Left lobe of liver (tissue), 2 donors: ENCODE measurements around the gene WDR53. TPM values are rescaled to one million over a fixed set of nuclear protein-coding genes. Genes with fewer than 3 reads are reported as not detected.
"Not testable (repeated sequence)": the region's sequence is repeated elsewhere in the genome, so short reads cannot be mapped to it uniquely, and the experiment has no call there.

Experiments used
- ATAC-seq: fragments of 200-7000 bp; cut with Tn5 transposase; one replicate; pipeline ENCODE4 v1.9.1; 2020; ENCODE audit warnings: mild to moderate bottlenecking, moderate library complexity
- DNase-seq: peaks from one replicate; pipeline ENCODE4 v3.0.0-alpha.2; 2020; ENCODE audit warnings: low spot score
- total RNA-seq: library from RNA; stranded (reverse); gene quantifications from one replicate; pipeline ENCODE4 v1.2.1, GENCODE V29; 2021
- donor health status: DM: no; HTN: no; CAD: no; lungs with moderate emphysema.
- donor health status: DM: no; HTN: yes; CAD: no.

WDR53 gene
- 5.1 TPM for total RNA-seq

DNA sequence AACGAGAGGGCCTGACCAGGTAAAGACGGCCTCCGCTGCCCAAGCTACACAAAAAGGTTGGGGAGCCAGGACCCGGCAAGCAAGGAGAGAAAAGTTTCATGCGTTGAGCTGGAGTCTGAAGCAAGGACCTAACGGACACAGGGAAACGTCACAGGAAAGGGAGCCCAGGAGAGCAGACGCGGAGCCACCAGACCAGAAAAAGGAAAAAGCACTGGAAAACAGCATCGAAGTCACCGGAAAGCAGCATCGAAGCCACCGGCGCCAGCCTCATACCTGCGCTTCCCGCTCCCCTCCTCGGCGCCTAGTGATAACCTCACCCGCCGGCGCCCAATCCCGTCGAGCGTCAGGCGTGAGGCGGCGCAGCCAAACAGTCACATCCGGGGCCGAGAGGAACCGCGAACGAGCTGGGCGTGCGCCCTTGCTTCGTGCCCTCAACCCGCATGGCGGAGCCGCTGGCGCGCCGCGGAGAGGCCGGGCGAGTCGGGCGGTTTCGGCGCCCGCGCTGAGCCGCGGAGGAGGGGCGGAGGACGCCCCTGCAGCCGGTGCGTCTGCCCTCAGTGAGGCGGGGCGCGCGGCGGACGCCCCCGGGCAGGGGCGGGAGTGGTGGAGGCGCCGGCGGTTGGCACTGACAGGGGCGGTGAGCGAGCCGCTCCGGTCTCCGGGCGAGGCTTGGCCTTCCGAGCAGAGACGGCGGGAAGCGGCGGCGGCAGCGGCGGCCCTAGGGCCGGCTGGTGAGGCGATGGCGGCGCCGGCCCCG lies at the start of gene WDR53, which contains the start of gene FBXO45:
Gene WDR53 (minus strand): TSS at position 309 of the 757 bp plus-strand sequence. CDS start 7,079 bp downstream, outside the sequence.
Gene FBXO45 (plus strand): TSS at position 415 of the 757 bp plus-strand sequence. CDS start 325 bp downstream, at position 740.
- ATAC-seq: peak; percentile 98

GRCh38 chr3:196617256-196617655 lies 48.9 kb upstream of the WDR53 start:
- DNase-seq: no peak
- ATAC-seq: no peak

More for the DNA sequence above, at the start of gene WDR53, which contains the start of gene FBXO45:
- peak; percentile 97 for DNase-seq

DNA sequence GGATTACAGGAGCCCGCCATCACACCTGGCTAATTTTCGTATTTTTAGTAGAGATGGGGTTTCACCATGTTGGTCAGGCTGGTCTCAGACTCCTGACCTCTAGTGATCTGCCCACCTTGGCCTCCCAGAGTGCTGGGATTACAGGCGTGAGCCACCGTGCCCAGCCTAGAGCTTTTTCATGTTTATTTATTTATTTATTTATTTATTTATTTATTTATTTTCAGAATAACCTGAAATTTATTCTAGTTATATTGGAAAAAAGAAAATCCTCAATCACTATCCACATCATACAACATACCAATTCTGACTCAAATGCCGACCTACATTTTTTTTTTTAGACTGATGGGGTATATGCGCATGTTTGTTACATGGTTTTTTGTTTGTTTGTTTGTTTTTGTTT lies 46.9 kb upstream of the WDR53 start:
- not testable (repeated sequence) for DNase-seq

GRCh38 chr3:196611761-196612483 lies 43.6 kb upstream of the WDR53 start:
- DNase-seq: no peak
- peak; percentile 19 for ATAC-seq

More for the DNA sequence above, 46.9 kb upstream of the WDR53 start:
- not testable (repeated sequence) for ATAC-seq

DNA sequence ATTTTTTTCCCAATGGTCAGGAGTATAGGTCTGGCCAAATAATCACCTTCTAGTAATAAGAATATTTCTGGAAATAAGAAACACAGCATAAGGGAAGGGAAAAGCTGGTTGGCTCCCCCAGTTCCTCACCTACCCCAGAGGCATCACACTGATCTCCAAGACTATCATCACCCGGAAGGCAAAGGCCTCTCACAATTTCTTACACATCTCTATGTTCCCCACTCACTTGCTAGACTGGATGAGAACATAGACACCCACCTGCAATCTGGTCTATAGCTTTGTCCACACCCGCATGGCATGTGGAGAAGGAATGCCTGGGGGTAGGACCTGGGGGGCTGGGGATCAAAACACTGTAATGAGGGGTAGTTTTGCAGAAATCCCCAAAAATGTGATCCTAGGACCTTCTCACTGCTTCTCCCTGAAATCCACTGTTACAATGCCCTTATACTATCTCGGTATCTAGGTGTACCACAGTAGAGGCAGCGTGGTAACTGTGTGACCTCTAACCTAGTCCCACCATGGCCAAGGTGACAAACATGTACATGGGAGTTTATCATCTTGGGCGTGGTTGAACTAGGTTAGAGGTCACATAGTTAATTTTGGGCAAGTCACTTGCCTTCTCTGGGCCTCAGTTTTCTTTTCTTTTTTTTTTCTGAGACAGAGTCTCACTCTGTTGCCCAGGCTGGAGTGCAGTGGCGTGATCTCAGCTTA lies 41.6 kb upstream of the WDR53 start:
- DNase-seq (no peak), ATAC-seq (no peak)

GRCh38 chr3:196609343-196609775 lies 41.0 kb upstream of the WDR53 start:
- ATAC-seq (peak; percentile 100), DNase-seq (peak; percentile 84)

GRCh38 chr3:196608693-196609092 lies 40.3 kb upstream of the WDR53 start:
- no peak for ATAC-seq

DNA sequence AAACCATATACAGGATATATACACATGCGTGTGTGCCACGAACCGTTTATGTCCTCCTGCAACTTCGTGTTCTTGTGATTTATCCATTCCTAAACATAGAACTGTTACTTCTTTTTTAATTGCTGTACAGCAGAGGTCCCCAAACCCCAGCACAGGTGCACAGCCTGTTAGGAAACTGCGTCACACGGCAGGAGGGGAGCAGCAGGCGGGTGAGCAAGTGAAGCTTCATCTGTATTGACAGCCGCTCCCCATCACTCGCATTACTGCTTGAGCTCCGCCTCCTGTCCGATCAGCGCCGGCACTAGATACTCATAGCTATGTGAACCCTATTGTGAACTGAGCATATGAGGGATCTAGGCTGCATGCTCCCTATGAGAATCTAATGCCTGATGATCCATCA lies 36.2 kb upstream of the WDR53 start:
- ATAC-seq (no peak), DNase-seq (no peak)

More at GRCh38 chr3:196608693-196609092, 40.3 kb upstream of the WDR53 start:
- no peak for DNase-seq

DNA sequence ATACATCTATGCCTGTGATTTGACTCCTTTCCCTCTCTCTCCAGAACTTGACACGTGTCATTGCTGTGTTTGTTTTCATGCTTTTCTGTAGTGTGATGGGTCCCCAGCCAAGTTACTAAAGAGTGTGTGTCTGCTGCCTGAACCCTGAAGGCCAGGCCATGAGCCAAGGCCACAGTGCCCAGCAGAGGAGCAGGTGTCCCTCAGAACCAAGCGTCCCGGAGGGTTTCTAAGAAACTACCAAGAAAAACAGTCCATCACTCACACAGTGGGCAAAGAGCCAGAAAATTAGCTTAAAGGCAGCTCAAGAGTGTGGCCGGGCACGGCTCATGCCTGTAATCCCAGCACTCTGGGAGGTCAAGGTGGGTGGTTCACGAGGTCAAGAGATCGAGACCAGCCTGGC lies 35.3 kb upstream of the WDR53 start:
- DNase-seq (no peak), ATAC-seq (no peak)

- no peak for DNase-seq
- no peak for ATAC-seq
Measured at GRCh38 chr3:196602673-196603072, 34.3 kb upstream of the WDR53 start.

DNA sequence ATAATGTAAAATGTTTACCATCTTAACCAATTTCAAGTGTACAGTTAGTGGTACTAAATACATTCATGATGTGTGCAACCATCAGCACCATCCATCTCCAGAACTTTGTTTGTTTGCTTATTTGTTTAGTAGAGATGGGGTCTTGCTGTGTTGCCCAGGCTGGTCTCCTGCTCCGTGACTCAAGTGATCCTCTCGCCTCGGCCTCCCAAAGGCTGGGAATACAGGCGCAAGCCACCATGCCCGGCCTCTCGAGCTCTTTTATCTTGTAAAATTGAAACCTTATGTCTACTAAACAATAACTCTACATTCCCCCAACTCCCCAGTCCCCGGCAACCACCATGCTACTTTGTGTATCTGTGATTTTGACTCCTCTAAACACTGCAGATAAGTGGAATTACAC lies 32.0 kb upstream of the WDR53 start:
- no peak for ATAC-seq
- DNase-seq: no peak

- DNase-seq: no peak
- no peak for ATAC-seq
Measured at GRCh38 chr3:196599734-196600128, 31.4 kb upstream of the WDR53 start.

GRCh38 chr3:196597971-196598733 lies 29.8 kb upstream of the WDR53 start:
- not testable (repeated sequence) for DNase-seq, ATAC-seq

- ATAC-seq (no peak), DNase-seq (no peak)
Measured at GRCh38 chr3:196596355-196596754, 28.0 kb upstream of the WDR53 start.

DNA sequence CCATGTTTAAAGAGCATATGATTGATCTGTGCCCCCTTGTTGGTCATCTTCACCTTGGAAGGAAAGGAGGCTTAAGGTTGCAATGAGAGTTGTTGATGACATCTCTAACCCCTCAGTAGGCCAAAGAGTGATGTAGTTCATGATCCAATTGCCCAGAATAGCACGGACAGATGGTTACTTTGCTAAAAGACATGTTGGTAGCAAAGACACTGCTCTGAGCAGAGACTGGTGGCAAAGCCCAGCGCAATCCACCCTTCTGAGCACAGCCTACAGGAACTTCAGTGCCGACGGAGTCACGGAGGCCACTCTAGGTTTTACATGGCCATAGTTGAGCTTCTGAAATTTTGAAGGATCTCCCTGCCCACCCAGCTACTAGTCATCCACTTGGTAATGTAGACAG lies 21.9 kb upstream of the WDR53 start:
- ATAC-seq (no peak), DNase-seq (no peak)

DNA sequence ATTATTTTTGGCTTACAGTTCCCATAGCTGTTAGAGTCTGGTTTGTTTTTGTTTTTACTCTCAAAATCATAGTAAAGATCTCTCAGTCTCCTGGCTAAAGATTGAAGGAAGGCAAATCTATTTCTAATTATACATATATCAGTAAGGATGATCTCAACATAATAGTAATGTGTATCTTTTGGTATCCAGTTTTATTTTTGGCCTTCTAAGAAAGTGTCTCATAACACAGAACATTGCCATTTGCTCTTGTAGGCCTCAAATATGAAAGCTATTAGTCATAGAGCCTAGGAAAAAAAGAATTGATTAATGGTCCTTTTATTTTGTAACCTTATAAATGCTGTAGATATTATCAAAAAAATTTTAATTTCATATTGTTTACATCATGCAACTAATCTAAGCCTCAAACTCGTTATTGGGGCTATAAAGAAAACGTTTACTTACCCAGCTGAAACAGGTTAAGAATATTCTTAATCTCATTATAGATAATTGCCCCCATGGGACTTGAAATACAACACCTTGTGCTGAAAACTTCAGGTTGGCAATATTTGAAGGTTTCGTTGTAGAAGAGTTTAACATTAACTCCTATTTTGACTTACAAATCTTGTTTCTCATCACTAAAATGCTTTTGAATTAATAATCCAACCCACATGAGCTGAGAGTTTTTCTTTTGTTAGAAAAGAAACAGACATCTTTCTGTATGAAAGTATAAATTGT lies 16.8 kb upstream of the WDR53 start:
- ATAC-seq (no peak), DNase-seq (no peak)

- ATAC-seq: no peak
- DNase-seq: no peak
Measured at GRCh38 chr3:196572389-196572788, 4.0 kb upstream of the WDR53 start.

DNA sequence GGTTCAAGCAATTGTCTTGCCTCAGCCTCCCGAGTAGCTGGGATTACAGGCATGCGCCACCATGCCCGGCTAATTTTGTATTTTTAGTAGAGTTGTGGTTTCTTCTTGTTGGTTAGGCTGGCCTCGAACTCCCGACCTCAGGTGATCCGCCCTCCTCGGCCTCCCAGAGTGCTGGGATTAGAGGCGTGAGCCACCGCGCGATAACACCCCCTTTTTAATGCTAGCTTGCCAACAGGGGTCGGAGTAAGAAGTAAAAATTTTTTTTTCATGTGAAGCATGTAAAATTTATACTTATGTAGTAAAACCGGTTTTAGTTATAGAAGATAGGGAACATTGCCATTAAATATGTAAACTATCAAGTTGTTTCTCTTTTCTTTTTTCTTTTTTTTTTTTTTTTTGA lies 2.0 kb upstream of the WDR53 start:
- ATAC-seq, DNase-seq: not testable (repeated sequence)

- peak; percentile 58 for DNase-seq
- peak; percentile 30 for ATAC-seq
Measured at GRCh38 chr3:196569003-196569516, 706 bp upstream of the WDR53 start.
